Stimulated activated CD8-positive, alpha-beta memory T cell treated with anti-CD3 and anti-CD28 coated beads, Interleukin-12 subunit alpha, Interleukin-12 subunit beta, amount 100 ng/mL, for 24 hours (primary cell): ENCODE data around the gene CYB5R3.
"Not testable (repeated sequence)": the region's sequence is repeated elsewhere in the genome, so short reads cannot be mapped to it uniquely, and the experiment has no call there.

Experiments
- DNase-seq: peaks from one replicate; pipeline ENCODE4 v3.0.0-alpha.2; 2020; ENCODE audit errors: extremely low read depth

Gene CYB5R3

GRCh38 chr22:42567950-42568349 lies 81.2 kb downstream of the CYB5R3 start:
- not testable (repeated sequence) for DNase-seq
